Vagina (tissue), 2 donors: ENCODE measurements around the gene SNAPC5. TPM values are rescaled to one million over a fixed set of nuclear protein-coding genes. Genes with fewer than 3 reads are reported as not detected.

Source experiments
- DNase-seq, 2 donors: peaks; one replicate each; pipeline ENCODE4 v3.0.0-alpha.2; 2017; ENCODE audit errors: extremely low spot score in 2 of 2
- H3K27ac ChIP-seq: fragments of 200-600 bp; sonication (generic); one replicate; pipeline ENCODE4 v1.5.1; 2019
- H3K27me3 ChIP-seq: fragments of 200-600 bp; sonication (generic); one replicate; pipeline ENCODE4 v1.5.1; 2019
- H3K36me3 ChIP-seq, 2 donors: fragments of 200-600 bp; sonication (generic); one replicate each; pipeline ENCODE4 v1.5.1; 2017 to 2019
- H3K4me1 ChIP-seq: fragments of 200-600 bp; sonication (generic); one replicate; pipeline ENCODE4 v1.5.1; 2019
- H3K4me3 ChIP-seq, 2 donors: fragments of 200-600 bp; sonication (generic); 1 replicate in 1 of 2; 2 replicates in 1 of 2; pipeline ENCODE4 v1.5.1; 2016 to 2019
- H3K9me3 ChIP-seq: fragments of 200-600 bp; sonication (generic); one replicate; pipeline ENCODE4 v1.5.1; 2019
- POLR2A ChIP-seq, 2 donors: fragments of 450-650 bp; IDR thresholded peaks; one replicate each; pipeline ENCODE4 v1.6.1; 2017; ENCODE audit warnings: antibody characterized with exemption in 2 of 2, mild to moderate bottlenecking in 2 of 2, moderate library complexity in 2 of 2
- POLR2AphosphoS5 ChIP-seq, 2 donors: sonication (generic); formaldehyde crosslinking; IDR thresholded peaks; one replicate each; pipeline ENCODE4 v1.9.0; 2017; ENCODE audit warnings: antibody characterized with exemption in 2 of 2, mild to moderate bottlenecking in 2 of 2, low read depth in 1 of 2; ENCODE audit not compliant: insufficient read depth in 1 of 2
- intact Hi-C: fragments of 100-400 bp; cut with DNase I; formaldehyde crosslinking; loops from one replicate; pipeline ENCODE4 v1.15.1; 2023
- total RNA-seq: library from RNA; depleted of rRNA; stranded (reverse); fragments of >200 nt; gene quantifications from one replicate; pipeline ENCODE4 v1.2.3, GENCODE V29; 2016
- TF ChIP-seq, protein P1 (sequence below), 3 experiments: fragments of 450-650 bp in 2 of 3; fragments of 200-600 bp in 1 of 3; sonication (generic) in 1 of 3; IDR thresholded peaks; one replicate each; pipeline ENCODE4 v1.5.1; 2017 to 2019; ENCODE audit warnings: antibody characterized with exemption in 3 of 3, mild to moderate bottlenecking in 2 of 3, moderate library complexity in 2 of 3

Gene SNAPC5
- total RNA-seq, 1 donor from 2014 or later: 27.0 TPM

DNA sequence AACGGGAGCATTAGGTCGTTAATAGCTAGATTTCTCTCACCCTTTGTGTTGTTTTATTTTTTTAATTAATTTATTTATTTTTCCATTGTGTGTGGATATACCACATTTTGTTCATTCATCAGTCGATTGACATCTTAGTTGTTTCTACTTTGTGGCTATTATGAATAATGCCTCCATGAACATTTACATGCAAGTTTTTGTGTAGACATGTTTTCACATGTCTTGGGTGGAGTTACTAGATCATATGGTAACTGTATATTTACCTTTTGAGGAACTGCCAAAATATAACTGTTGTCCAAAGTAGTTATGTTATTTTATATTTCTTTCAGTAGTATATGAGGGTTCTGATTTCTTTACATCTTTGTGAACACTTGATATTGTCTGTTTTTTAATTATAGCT is 26.4 kb upstream of the SNAPC5 start:
- Histone ChIP-seq H3K27ac (no peak overlapping the region), H3K4me3 (no peak overlapping the region), H3K27me3 (no peaks in the 10 kb centered on the region), H3K4me1 (no peaks in the 10 kb centered on the region), H3K9me3 (no peaks in the 10 kb centered on the region), H3K36me3 (no peaks in the 10 kb centered on the region)
- no peak for DNase-seq
- TF ChIP-seq, protein P1, sequence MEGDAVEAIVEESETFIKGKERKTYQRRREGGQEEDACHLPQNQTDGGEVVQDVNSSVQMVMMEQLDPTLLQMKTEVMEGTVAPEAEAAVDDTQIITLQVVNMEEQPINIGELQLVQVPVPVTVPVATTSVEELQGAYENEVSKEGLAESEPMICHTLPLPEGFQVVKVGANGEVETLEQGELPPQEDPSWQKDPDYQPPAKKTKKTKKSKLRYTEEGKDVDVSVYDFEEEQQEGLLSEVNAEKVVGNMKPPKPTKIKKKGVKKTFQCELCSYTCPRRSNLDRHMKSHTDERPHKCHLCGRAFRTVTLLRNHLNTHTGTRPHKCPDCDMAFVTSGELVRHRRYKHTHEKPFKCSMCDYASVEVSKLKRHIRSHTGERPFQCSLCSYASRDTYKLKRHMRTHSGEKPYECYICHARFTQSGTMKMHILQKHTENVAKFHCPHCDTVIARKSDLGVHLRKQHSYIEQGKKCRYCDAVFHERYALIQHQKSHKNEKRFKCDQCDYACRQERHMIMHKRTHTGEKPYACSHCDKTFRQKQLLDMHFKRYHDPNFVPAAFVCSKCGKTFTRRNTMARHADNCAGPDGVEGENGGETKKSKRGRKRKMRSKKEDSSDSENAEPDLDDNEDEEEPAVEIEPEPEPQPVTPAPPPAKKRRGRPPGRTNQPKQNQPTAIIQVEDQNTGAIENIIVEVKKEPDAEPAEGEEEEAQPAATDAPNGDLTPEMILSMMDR (IDR thresholded peaks at IDR 0.05): no peak
- TF ChIP-seq POLR2A (IDR thresholded peaks at IDR 0.05): no peak
- intact Hi-C loops: no loop called here

DNA sequence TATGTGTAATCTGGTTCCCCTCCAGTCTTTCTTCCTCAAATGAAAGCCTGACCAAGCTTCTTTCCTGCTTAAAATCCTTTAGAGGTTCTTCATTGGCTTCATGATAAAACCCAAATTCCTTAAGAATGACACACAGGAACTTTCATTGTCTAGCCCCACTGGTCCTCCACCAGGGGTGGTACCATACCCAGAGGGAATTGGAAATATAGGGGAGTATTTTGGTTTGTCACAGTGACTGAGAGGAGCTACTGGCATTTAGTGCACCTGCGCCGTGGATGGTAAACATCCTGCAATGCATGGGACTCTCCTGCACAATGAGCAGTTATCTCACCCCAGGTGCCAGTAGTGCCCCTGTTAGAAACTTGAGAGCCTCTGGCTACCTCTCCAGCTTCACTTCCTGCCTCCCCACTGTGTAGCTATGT is 18.4 kb upstream of the SNAPC5 start:
- intact Hi-C loops: no loop called here
- Histone ChIP-seq H3K36me3 (peaks cover 0 to 3% of the 10 kb centered on the region in 2 donors), H3K4me3 (no peak overlapping the region), H3K9me3 (no peaks in the 10 kb centered on the region), H3K27ac (no peak overlapping the region), H3K4me1 (no peaks in the 10 kb centered on the region), H3K27me3 (no peaks in the 10 kb centered on the region)
- DNase-seq: no peak
- TF ChIP-seq POLR2A (IDR thresholded peaks at IDR 0.05) (no peak), POLR2AphosphoS5 (IDR thresholded peaks at IDR 0.05; ENCODE audit: insufficient read depth in 1 of 2, low read depth in 1 of 2) (no peak)
- TF ChIP-seq, protein P1 (IDR thresholded peaks at IDR 0.05): no peak

GRCh38 chr15:66514586-66514985 is 17.0 kb upstream of the SNAPC5 start:
- peaks cover 0 to 3% of the 10 kb centered on the region in 2 donors for H3K36me3 ChIP-seq

DNA sequence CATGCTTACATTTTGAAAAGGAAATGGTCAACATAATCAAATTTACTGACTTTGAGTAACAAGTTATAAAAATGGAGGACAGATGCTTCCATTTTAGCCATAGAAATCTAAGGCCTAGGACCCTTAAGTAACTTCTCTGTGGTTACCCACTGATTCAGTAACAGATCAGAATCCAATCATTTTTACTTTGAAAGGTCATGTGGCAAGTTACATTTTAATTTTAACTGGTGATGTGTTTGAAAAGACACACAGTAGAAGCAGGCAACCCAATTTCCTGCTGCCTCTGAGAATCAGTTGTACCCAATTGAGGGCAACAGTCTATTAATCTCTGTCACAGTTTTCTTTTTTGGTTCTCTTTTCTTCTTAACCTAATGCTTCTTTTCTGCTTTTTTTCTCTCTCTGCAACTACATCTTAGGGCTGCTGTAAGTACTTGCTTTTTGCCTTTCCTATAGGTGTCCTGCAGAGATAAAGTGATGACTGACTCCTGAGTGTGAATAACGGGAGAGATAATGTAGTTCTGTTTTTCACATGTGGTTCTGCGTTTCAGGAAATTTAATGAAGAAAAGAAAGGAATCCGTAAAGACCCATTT is 10.8 kb upstream of the SNAPC5 start:
- Histone ChIP-seq H3K4me3 (no peak overlapping the region), H3K4me1 (peaks cover 16% of the 10 kb centered on the region), H3K27me3 (no peaks in the 10 kb centered on the region), H3K9me3 (no peaks in the 10 kb centered on the region), H3K27ac (no peak overlapping the region), H3K36me3 (peaks cover 0 to under 1% of the 10 kb centered on the region in 2 donors)
- DNase-seq: no peak
- TF ChIP-seq POLR2AphosphoS5 (IDR thresholded peaks at IDR 0.05; ENCODE audit: insufficient read depth in 1 of 2, low read depth in 1 of 2): no peak
- TF ChIP-seq POLR2A (IDR thresholded peaks at IDR 0.05): no peak
- TF ChIP-seq, protein P1 (IDR thresholded peaks at IDR 0.05): no peak
- intact Hi-C loops: no loop called here

More at GRCh38 chr15:66514586-66514985, 17.0 kb upstream of the SNAPC5 start:
- Histone ChIP-seq H3K4me1 (no peaks in the 10 kb centered on the region), H3K27ac (no peak overlapping the region), H3K4me3 (no peak overlapping the region), H3K27me3 (no peaks in the 10 kb centered on the region), H3K9me3 (no peaks in the 10 kb centered on the region)
- TF ChIP-seq POLR2AphosphoS5 (IDR thresholded peaks at IDR 0.05; ENCODE audit: insufficient read depth in 1 of 2, low read depth in 1 of 2): no peak
- no peak for TF ChIP-seq POLR2A (IDR thresholded peaks at IDR 0.05)
- TF ChIP-seq, protein P1 (IDR thresholded peaks at IDR 0.05): no peak
- intact Hi-C loops: no loop called here
- no peak for DNase-seq

DNA sequence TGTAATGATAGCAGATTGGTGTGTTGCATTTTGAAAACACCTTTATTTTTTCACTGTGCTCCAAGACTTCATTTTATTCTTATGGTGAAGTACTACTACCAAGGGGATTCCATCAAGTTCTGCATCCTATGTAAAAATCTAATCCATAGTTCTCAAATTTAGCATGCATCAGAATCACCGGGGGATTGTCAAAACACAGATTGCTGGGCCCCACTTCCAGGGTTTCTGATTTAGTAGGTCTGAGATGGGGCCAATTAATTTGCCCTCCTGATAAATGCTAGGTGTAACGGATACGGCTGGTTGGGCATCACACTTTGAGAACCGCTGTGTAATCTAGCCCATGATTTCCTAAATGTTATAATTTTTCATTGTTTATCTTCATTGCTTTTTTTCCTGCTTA is 8.3 kb upstream of the SNAPC5 start:
- Histone ChIP-seq H3K36me3 (peaks cover 0 to 26% of the 10 kb centered on the region in 2 donors), H3K27ac (no peak overlapping the region), H3K27me3 (no peaks in the 10 kb centered on the region), H3K9me3 (no peaks in the 10 kb centered on the region), H3K4me3 (peak overlapping the region; percentile 88 to 95), H3K4me1 (peaks cover 26% of the 10 kb centered on the region)
- no peak for TF ChIP-seq POLR2AphosphoS5 (IDR thresholded peaks at IDR 0.05; ENCODE audit: insufficient read depth in 1 of 2, low read depth in 1 of 2)
- TF ChIP-seq, protein P1 (IDR thresholded peaks at IDR 0.05): no peak
- no peak for TF ChIP-seq POLR2A (IDR thresholded peaks at IDR 0.05)
- no peak for DNase-seq
- intact Hi-C loops: no loop called here
